ENCODE data around the gene HRAS. TPM values are rescaled to one million over a fixed set of nuclear protein-coding genes. Genes with fewer than 3 reads are reported as not detected.
A peak's percentile ranks its signal among the peaks of the same experiment; 100 is the strongest.

The HRAS gene
- total and polyA plus RNA-seq, 2 of the 13 experiments (the other 11 are each of a cell fraction or from before 2014, with no cell fraction given), result 32.9 to 50.0 TPM

DNA sequence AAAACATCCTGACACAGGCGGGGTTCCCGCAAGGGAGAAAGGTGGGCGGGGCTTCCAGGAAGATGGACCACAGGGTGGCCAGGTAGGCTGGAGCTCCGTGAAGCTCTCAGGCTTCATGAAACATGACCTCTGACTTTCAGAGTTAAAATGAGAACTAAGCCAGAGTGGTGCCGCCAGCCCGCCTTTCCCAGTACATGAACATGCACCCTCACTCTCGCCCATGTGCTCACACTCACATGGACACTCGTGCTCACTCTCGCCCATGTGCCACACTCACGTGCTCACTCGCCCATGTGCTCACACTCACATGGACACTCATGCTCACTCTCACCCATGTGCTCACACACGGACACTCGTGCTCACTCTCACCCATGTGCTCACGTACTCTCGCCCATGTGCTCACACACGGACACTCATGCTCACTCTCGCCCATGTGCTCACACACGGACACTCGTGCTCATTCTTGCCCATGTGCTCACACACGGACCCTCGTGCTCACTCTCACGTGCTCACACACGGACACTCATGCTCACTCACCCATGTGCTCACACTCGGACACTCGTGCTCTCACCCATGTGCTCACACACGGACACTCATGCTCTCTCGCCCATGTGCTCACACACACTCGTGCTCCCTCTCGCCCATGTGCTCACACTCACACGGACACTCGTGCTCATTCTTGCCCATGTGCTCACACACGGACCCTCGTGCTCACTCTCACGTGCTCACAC is 38.4 kb downstream of the HRAS start (continued):
- no peak for TF ChIP-seq ZNF704 (CRISPR knock-in tag; IDR thresholded peaks at IDR 0.05; ENCODE audit: borderline replicate concordance)
- no peak for TF ChIP-seq NR1H2 (CRISPR knock-in tag; IDR thresholded peaks at IDR 0.05; ENCODE audit: borderline replicate concordance, low read depth)
- TF ChIP-seq POLR2A (IDR thresholded peaks at IDR 0.05; ENCODE audit: insufficient read depth in 1 of 2, low read depth in 2 of 2, low read length in 2 of 2), result peak in 1 of 2 experiments; percentile 39; a peak in 1 of 4 replicates
- no peak for TF ChIP-seq ZBTB7B (CRISPR knock-in tag; IDR thresholded peaks at IDR 0.05)
- no peak for TF ChIP-seq SP140L (CRISPR knock-in tag; IDR thresholded peaks at IDR 0.05; ENCODE audit: borderline replicate concordance)
- no peak for TF ChIP-seq NFIB (CRISPR knock-in tag; IDR thresholded peaks at IDR 0.05; ENCODE audit: borderline replicate concordance)
- TF ChIP-seq ELF3 (CRISPR knock-in tag; IDR thresholded peaks at IDR 0.05), result no peak
- no peak for TF ChIP-seq ZNF441 (CRISPR knock-in tag; IDR thresholded peaks at IDR 0.05; ENCODE audit: borderline replicate concordance)
- peak; percentile 100 for TF ChIP-seq MNT (IDR thresholded peaks at IDR 0.05)
- no peak for TF ChIP-seq JUND (CRISPR knock-in tag; IDR thresholded peaks at IDR 0.05)
- peak; percentile 39 for TF ChIP-seq AGO2 (optimal IDR thresholded peaks at IDR 0.05; ENCODE audit: low read depth, low read length)
- TF ChIP-seq, protein P1, sequence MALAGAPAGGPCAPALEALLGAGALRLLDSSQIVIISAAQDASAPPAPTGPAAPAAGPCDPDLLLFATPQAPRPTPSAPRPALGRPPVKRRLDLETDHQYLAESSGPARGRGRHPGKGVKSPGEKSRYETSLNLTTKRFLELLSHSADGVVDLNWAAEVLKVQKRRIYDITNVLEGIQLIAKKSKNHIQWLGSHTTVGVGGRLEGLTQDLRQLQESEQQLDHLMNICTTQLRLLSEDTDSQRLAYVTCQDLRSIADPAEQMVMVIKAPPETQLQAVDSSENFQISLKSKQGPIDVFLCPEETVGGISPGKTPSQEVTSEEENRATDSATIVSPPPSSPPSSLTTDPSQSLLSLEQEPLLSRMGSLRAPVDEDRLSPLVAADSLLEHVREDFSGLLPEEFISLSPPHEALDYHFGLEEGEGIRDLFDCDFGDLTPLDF (CRISPR knock-in tag; IDR thresholded peaks at IDR 0.05), result no peak
